ENCODE data around the gene SLC25A30.
A peak's percentile ranks its signal among the peaks of the same experiment; 100 is the strongest.

Gene SLC25A30, protein sequence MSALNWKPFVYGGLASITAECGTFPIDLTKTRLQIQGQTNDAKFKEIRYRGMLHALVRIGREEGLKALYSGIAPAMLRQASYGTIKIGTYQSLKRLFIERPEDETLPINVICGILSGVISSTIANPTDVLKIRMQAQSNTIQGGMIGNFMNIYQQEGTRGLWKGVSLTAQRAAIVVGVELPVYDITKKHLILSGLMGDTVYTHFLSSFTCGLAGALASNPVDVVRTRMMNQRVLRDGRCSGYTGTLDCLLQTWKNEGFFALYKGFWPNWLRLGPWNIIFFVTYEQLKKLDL

DNA sequence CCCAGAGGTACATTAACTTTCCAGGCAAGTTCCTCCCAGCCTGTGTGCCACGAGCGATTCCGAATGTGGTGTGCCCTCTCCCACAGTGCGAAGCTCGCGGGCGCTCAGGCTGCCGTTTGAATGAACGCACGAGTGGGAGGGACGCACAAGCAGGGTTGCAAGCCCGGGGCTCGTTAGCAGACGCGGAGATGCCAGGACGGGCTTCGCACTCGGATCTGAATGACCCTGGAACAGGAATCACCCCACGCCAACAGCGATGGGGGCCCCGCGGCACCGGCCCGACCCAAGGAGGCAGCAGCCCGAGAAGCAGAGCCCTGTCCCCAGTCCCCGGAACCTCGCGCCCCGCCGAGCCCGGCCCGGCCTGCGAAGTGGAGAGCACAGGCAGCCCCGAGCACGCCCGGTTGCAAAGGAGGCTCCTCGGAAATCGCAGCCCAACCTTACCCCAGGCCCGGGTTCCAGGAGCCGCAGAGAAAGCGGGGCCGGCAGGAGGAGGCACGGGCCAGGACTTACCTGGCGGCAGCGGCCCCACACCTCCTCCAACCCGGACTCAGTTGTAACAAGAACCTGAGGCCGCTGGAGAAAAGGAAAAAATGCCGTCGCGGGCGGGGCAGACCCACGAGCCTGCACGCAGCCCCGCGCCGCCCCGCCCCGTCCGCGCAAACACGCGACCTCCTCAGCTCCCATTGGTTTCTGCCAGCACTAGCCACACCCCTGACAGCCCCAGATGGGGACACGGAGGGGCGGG, at the start of gene SLC25A30:
Gene SLC25A30, minus strand, starts transcription at position 584 of the 745 bp plus-strand sequence. CDS start 6,948 bp downstream, outside the sequence.
- DNase-seq (ENCODE audit: low read depth in 2 of 2), result peak; percentile 81 to 87

DNA sequence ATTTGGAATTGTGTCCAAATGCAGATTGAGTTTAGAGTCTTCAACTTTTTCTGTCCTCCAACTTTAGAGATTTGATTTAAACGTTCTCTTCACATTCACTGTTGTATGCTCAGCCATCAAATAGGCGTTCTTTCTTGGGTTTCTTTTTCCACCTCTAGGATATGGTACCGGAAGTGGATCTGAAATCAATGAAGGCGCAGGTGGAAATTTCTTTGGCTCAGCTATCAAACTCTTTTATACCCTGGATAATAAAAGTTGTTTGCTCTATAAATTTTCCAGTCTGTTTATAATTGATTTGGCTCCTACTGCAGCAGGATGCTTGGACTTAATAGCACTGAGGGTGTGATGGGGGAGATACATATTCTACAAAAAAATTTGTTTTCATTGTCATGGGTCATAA, 48.2 kb upstream of the SLC25A30 start:
- DNase-seq (ENCODE audit: low read depth in 2 of 2), result no peak

DNA sequence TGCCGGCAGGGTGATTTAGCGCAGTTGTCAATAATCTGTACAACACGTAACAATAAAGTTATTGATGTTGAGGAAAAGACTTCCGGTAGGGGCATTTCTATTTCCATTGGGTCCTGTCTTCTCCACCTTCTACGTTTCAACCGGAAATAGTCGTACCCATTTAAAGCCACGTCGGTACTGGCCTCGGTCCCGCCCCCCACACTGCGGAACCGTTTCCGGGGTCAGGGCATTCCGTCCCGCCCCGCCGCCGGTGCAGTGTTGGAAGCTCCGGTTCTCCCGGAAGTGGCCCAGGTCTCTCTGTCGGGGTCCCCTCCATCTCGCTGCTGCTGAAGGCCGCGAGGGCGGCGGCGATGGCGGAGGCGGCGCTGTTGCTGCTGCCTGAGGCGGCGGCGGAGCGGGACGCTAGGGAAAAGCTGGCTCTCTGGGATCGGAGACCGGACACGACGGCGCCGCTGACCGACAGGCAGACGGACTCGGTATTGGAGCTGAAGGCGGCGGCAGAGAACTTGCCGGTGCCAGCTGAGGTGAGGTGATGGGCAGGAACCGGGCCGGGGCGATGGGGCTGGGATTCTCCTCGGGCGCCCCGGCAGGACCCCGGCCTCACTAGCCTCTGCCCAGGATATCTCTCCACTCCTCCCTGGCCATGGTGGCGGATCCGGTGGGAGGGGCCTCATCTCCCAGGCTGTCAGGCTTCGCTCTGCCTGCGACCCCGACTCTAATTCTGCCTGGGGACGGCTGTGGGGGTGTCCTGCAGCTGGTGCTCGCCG, 46.7 kb upstream of the SLC25A30 start, which contains the start of gene COG3:
Gene COG3, plus strand, starts transcription at position 253 of the 767 bp plus-strand sequence. Its CDS starts 98 bp downstream, at position 351.
- peak; percentile 92 to 93 for DNase-seq (ENCODE audit: low read depth in 2 of 2)

DNA sequence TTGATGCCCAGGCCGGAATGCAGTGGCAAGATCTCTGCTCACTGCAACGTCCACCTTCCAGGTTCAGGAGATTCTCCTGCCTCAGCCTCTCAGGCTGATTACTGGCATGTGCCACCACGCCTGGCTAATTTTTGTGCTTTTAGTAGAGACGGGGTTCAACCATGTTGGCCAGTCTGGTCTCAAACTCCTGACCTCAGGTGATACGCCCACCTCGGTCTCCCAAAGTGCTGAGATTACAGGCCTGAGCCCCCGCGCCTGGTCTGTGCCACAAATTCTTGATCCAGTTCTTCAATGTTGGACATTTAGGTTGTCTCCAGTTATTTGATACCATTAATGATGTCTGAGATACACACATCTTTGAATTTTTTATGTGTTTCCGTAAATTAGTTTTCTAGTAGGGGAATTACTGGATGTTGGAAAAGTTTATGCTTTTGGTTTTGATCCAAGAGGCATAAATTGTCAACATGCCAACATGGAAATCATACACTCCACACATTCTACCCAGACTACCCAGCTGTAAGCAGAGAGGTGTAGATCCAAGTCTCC, 46.0 kb upstream of the SLC25A30 start:
- no peak for DNase-seq (ENCODE audit: low read depth in 2 of 2)

DNA sequence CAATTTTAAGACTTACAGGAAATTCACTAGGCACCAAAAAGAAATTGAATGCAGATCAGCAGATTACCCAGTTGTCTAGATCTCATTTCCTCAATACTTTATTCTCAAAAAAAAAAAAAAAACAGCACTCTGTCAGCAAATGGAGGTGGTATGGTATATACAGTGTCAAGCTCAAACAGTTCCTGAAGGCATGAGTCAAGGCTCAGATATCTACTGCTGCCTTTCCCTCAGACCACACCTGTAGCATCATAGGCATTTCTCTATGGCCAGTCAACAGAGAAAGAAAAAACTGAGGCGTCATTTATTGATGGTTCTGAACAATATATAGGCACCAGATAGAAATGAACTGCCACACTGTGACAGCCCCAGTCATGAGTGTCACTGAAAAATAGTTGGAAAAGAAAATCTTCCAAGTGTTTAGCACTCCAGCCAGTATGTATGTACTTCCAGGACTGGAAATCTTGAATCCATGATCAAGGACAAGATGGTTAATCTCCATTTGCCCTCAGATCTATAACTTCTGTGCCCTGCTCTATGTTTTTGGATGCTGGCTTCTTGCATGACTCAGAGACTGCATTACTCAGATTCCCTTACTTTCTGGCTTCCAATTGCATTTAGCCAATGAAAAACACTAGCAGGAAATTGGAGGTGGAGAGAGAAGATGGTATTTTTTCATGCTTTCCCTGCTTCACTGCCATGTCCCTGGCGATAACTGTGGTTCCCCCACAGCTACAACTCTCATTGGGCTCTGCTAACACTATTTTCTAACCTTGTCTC, 38.2 kb upstream of the SLC25A30 start:
- no peak for DNase-seq (ENCODE audit: low read depth in 2 of 2)

DNA sequence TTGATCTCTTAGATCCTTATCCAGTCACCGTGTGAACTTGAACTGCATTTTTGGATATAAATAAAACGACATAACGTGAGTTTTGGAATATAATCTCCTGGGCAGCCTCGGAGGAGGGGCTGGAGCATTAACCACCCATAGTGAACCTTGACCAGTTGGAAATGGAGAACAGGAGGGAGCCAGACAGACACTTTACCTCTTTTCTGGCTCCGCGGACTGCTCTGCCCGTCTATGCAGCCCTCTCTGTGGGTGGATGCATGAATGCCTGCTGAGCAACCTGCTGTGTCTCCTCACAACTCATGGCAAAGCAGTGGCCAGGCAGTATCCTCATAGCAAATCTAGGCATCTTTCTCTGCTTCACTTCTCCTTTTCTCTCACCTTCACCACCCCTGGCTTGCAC, 36.0 kb upstream of the SLC25A30 start:
- DNase-seq (ENCODE audit: low read depth in 2 of 2), result no peak

DNA sequence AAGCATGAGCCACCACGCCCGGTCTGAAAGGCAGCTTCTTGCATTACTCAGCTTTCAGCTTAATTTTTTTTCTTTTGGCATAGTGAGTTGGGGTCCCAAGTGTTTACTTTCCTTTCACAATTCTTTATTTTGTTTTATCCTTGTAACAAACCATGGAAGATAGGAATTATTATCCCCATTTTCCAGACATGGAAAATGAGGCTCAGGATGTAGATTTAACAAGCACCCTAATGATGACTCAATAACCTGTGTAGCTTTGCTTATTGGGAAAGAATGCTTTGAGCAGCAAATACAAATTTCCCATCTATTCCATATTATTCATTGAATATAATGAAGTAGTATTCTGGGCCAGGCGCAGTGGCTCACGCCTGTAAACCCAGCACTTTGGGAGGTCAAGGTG, 33.1 kb upstream of the SLC25A30 start:
- no peak for DNase-seq (ENCODE audit: low read depth in 2 of 2)

DNA sequence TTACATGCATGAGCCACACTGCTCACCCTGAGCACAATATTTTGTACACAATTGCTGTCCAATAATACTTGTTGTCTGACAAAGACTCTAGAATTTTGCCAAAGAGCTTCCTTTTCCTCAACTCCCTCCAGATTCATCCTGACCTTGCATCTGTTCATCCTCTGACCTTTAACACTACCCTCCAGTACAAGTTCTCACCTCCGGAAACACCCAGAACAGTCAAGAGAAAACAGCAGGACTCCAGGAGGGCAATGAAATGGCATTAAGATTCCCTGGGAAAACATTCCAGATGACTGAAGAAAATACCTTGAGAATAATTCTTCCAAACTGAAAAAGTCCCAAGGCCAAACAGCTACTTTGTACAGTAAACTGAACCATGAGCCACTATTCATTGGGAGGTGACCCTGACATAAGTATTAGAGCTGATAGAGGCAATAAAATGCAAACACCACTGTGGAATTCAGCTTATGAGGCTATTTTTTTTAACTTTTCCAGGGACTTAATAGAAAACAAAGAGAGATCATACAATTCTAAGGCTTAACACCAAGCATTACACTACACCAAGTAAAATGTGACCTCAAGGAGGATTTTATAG, 30.9 kb upstream of the SLC25A30 start:
- no peak for DNase-seq (ENCODE audit: low read depth in 2 of 2)

DNA sequence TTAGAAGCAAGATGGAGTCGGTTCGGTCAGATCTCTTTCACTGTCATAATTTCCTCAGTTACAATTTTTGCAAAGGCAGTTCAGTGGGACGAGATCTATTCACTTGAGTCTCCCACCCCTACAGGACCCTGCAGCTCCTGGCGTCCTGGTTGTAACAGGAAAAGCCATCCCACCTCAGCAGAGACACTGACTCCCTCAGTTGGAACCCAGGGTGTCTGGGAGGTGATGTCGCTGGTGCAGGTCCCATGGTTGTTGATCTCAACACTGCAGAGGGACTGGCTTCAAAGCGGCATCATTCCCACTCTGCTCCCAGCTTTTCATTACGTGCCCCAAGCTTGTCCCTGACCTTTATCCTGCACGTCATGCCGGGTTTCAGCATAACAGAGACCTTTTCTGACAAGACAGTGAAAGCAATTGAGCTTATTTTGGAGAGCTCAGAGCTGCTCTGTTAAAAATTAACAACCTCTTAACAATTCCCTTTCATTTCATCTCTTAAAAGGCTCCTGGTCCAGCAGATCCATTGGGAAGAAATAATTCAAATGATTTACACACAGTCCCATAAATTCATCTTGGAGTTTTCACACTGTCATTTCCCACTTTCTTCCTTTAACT, 29.0 kb upstream of the SLC25A30 start:
- DNase-seq (ENCODE audit: low read depth in 2 of 2), result no peak

DNA sequence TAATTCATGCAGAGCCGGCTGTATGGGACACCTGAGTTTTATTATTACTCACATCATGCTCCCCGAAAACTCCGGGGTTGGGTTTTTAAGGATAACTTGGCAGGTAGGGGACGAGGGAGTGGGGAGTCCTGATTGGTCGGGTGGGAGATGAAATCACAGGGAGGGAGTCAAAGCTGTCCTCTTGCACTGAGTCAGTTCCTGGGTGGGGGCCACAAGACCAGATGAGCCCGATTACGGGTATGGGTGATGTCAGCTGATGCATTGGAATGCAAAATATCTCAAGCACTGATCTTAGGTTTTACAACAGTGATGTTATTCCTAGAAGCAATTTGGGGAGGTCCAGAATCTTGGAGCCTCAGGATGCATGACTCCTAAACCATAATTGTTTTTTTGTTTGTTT, 28.0 kb upstream of the SLC25A30 start:
- DNase-seq (ENCODE audit: low read depth in 2 of 2), result no peak

DNA sequence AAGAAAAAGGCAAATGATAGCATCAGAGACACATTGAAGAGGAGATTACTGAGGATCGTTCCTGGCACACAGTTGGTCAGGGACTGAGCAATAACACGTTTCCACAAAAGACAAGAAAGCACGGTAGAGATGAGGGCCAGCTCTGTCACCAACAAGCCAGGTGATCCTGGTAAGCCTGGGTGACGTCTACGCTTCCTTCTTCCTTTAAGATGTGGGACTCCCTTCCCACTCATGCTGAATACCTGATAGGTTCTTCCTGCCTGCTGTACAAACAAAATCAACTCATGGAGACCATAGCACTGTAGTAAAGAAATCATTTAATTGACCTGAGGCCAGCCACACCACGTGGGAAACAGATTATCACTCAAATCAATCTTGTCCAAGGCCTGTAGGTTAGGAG, 26.9 kb upstream of the SLC25A30 start:
- DNase-seq (ENCODE audit: low read depth in 2 of 2), result no peak

DNA sequence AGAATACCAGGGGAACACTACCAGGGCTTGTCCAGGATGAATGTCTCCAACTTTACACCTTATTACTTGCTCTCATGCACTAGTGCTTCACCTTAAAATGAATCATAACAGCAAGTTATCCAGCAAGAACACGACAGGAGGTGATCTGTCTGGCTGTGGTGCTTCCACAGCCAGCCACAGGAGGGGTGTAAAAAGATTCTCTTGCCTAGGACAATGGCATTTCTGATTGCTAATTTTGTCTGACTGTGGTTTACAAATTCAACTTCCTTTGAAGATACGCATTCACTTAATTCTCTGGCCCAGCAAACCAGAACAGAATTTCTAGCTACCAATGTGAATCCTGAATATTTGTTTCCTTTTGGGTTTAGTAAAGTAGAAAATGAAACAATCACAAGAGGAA, 23.5 kb upstream of the SLC25A30 start:
- no peak for DNase-seq (ENCODE audit: low read depth in 2 of 2)

DNA sequence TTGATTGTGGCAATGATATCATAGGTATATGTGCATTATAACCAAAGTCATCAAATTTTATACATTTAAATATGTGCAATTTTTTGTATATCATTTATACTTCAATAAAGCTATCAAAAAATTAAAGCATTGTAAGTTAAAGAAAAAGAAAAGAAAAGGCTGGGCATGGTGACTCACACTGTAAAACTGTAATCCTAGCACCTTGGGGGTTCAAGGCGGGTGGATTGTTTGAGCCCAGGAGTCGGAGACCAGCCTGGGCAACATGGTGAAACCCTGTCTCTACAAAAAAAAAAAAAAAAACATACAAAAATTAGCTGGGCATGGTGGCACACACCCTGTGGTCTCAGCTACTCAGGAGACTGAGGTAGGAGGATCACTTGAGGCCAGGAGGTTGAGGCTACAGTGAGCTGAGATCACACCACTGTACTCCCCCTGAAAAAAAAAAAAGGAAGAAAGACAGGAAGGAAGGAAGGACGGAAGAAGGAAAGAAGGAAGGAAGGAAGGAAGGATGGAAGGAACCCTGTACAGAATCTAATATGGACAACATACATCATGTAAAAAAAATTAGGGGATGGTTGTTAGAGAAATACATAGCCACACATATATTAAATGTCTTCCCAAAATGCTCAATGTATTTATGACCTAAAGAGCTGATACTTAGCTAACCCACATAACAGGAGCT, 21.7 kb upstream of the SLC25A30 start:
- no peak for DNase-seq (ENCODE audit: low read depth in 2 of 2)

DNA sequence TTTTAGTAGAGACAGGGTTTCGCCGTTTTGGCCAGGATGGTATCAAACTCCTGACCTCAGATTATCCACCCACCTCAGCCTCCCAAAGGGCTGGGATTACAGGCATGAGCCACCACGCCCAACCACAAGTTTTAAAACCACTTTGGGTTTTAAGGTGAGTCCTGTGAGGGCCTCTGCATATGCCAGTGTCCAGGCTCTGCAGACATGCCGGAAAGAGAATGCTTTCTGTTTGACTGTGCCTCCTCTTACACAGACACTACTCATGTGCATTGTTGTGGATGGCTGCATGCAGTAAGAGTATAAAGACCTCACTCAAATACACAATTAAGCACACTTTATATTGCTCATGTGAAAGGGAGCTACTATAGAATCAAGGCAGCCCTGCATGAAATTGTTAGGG, 20.8 kb upstream of the SLC25A30 start:
- DNase-seq (ENCODE audit: low read depth in 2 of 2), result no peak

DNA sequence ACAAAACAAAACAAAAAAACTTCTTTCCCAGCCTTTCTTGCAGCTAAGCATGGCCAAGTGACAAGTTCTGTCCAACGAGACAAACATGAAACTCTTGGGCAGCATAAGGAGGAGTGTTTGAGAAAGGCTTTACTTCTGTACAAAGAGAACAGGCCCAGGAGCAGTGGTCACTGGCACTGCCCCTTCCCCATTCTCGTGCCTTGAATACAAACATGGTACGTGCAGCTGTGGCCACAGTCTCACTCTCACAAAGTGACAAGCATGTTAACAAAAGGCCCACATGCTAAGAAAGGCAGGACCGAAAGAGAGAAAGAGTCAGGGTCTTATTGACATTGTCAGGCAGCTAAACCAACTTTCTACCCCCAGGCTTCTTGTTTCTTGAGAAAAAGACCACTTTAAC, 19.8 kb upstream of the SLC25A30 start:
- no peak for DNase-seq (ENCODE audit: low read depth in 2 of 2)

DNA sequence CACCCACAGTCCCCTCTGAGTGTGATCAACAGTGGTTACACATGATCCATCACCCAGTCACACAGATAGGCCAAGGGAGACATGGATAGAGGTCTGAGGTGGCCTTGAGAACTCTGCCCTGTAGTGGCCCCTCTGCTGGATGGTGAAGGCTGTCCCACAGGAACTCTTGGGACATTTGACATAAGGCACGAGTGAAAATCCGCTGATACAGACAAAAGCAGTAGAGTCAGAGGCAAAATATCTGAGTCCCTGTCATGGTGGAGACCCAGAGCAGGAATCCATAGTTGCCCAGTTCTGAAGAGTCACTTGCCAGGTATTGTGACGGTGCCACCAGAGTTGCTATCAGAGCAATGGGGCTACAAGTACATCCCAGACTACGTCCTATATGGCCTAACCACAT, 18.8 kb upstream of the SLC25A30 start:
- DNase-seq (ENCODE audit: low read depth in 2 of 2), result no peak

DNA sequence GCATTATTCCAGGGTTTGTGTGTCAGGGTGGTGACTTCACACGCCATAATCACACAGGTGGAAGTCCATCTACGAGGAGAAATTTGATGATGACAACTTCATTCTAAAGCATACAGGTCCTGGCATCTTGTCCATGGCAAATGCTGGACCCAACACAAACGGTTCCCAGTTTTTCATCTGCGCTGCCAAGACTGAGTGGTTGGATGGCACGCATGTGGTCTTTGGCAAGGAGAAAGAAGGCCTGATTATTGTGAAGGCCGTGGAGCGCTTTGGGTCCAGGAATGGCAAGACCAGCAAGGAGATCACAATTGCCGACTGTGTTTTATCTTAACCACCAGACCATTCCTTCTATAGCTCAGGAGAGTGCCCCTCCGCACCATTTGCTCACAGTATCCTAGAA, 18.2 kb upstream of the SLC25A30 start:
- no peak for DNase-seq (ENCODE audit: low read depth in 2 of 2)

DNA sequence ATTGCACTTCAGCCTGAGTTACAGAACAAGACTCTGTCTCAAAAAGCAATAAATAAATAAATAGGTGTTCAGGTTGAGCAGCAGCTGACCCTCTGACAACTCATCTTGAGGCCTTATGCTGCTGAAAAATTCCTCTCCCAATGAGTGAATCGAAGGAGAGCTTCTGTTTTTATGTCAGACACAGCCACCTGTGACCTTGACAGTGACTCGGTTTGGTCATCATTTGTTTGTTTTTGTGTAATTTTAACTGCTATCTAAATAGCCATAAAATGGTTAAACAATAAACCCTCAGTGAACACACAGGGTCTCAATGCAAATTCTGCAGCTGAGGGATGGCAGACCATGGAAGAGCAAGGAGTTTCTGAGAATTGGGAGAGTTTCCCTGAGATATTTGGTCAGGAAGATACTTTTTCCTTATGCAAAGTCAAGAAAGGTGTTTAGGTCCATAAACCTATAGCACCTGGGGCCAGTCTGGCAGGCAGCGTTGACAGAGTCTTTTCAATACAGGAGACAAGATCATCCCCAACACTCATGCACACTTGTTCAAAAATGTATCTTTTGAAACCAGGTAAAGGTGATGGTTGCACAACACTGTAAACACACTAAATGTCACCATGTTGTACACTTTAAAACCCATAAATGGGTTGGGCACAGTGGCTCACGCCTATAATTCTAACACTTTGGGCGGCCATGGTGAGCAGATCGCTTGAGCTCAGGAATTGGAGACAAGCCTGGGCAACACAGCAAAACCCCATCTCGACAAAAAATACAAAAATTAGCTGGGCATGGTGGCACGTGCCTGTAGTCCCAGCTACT, 16.6 kb upstream of the SLC25A30 start:
- no peak for DNase-seq (ENCODE audit: low read depth in 2 of 2)

DNA sequence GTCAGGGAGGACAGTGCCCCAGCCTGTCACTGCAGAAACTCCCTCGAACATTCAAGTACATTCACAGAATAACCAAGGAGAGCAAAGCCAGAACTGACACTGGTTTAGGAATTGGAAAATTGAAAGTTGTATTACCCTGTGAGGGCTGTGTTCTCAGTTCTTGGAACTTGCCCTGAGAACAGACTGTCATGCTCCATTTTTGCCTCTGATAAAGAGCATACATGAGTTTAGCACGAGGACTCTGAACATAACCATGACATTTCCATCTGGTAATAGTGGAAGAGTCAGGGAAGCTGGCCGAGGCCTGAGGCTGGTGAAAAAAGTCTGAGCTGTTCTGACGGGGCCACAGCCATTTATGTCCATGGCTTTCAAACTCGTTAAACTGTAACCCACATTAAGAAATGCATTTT, 15.2 kb upstream of the SLC25A30 start:
- no peak for DNase-seq (ENCODE audit: low read depth in 2 of 2)
